Fibroblast of mammary gland (primary cell): Measurements from ENCODE around the gene DPP7.

Source experiments
- DNase-seq: peaks from one replicate; pipeline ENCODE4 v3.0.0-alpha.2; 2010; ENCODE audit warnings: low read depth
- H3K4me3 ChIP-seq: 2 replicates; pipeline ENCODE4 v1.5.1; 2011; ENCODE audit warnings: low read depth, mild to moderate bottlenecking, low read length, moderate library complexity; ENCODE audit not compliant: control insufficient read depth
- TF ChIP-seq, protein P1 (sequence below): conservative IDR thresholded peaks from 2 replicates; pipeline ENCODE4 v1.5.1; 2011; ENCODE audit warnings: low read depth, low read length, inconsistent platforms; ENCODE audit not compliant: control insufficient read depth, insufficient read depth

DPP7 gene

DNA sequence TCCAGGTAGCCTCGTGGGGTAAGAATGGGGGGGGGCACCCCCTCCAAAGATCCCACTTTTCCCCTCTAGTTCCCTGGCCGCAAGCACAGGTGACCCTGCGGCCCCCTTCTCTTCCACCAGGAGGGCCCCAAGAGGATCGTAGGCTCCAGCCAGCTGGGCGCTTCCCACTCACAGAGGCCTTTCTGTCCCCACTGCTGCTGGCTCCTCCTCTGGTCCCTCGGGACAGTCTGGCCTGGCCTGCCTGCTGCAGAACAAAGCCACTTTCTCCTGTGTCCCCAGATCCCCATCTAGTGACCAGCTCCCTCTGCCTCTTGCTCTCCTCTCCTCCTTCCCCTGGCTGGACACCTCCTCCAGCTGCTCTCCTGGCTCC is 43.6 kb downstream of the DPP7 start:
- no peak for DNase-seq
- H3K4me3 ChIP-seq, result peak overlapping the region; percentile 28
- TF ChIP-seq, protein P1, sequence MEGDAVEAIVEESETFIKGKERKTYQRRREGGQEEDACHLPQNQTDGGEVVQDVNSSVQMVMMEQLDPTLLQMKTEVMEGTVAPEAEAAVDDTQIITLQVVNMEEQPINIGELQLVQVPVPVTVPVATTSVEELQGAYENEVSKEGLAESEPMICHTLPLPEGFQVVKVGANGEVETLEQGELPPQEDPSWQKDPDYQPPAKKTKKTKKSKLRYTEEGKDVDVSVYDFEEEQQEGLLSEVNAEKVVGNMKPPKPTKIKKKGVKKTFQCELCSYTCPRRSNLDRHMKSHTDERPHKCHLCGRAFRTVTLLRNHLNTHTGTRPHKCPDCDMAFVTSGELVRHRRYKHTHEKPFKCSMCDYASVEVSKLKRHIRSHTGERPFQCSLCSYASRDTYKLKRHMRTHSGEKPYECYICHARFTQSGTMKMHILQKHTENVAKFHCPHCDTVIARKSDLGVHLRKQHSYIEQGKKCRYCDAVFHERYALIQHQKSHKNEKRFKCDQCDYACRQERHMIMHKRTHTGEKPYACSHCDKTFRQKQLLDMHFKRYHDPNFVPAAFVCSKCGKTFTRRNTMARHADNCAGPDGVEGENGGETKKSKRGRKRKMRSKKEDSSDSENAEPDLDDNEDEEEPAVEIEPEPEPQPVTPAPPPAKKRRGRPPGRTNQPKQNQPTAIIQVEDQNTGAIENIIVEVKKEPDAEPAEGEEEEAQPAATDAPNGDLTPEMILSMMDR, result no peak

DNA sequence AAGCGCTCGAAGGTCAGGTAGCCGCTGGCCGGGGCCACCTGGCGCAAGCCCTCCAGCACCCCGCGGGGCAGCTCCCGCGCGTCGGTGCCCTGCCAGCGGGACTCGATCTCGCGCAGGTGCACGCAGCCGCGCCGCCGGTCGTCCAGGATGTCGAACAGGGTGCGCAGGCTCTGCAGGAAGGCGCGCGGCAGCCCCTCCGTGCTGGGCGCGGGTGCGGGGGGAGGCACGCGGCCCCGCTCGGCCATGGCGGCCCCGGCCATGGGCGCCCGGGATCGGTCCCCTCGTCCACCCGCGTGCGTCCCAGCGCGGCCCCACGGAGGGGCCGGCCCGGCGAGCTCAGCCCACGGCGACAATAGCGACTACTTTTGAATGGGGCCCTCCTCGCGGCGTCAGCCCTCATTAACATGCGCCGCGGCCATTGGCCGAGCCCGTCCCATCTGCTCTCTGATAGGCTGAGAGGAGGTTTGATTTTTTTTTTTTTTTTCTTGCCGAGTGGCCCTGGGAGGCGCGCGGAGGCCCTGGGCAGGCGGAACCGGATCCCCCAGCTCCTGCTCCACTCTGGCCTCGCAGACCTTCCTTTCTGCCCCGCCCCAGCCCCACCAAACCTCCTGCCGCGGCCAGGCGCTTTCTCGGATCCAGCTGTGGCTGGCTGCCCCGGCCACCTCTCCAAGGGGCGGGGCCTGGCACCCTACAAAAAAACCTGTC is 44.2 kb downstream of the DPP7 start, which contains the start of gene SAPCD2:
TSS of gene SAPCD2 (minus strand) at position 357 of the 705 bp plus-strand sequence. CDS start at position 260, 97 bp downstream.
- TF ChIP-seq, protein P1, result no peak
- peak; percentile 77 for DNase-seq
- peak within 1 kb of the TSS; percentile 41 for H3K4me3 ChIP-seq

DNA sequence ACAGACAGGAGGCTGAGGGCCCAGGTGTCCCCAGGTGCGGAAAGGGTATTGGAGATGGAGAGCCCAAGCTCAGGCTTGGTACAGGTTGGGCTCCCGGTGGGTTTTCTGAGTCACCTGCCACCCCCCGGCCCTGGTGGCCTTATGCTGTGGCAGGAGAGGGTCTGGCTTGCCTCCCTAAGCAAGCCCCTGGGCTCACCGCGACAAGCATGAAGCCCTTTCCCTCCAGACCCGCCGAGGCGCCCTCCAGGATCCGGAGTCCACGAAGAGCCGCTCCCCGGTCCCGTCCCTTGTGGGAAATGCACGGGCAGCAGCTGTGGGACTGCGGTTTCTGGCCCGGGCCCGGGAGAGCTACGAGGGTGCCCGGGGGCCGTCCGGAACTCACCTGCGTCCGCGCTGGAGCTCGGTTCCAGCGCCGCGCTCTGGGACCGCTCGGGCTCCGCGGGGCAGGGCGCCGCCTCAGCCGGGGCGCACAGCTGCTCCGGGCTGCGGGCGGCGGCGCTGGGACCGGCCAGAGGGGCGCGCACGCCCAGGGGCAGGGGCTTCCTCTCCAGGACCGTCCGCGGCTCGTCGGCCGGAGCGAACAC is 44.9 kb downstream of the DPP7 start:
- DNase-seq, result no peak
- peak overlapping the region; percentile 41 for H3K4me3 ChIP-seq
- TF ChIP-seq, protein P1, result no peak

DNA sequence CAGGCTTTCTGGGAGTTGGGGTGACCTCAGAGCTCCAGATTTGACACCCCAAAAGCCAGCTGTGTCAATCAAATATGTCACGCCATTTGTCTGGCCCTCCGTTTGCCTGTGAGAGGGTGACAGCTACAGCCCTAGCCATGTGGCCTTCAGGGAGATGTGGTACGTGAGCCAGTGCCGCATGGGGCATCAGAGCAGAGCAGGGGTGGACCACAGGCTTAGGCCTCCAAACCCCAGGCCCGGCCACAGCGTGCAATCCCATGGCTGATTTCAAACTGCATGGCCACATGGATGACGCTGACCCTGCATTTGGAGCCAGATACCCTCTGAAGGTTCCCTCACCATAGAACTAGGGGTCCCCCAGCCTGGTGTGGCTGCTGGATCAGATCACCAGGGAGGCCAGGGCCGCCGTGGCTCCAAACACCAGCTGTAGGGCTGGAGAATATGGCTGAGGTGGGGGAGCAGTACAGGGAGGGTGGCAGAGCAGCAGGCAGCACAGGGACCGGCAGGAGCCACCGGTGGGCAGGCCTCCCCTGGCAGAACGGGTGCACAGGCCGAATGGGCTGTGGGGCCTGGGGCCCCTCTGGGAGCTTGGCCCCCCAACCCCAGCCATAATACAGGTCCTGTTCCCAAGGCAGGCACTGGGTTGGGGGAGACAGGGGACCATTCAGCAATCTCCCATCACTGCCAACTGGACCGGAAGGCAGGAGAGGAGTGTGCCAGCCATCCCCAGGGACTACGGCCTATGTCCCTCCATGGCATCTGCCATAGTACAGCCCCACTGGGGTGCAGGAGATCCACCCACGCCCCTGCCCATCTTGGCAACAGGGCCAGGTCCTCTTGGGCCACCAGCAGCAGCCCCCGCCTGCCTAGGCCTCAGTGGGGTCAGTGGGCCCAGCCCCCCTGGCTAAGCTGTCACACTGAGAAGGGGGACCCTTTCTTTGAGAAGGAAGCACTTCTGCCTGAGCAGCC is 45.7 kb downstream of the DPP7 start:
- no peak for DNase-seq
- TF ChIP-seq, protein P1, result no peak
- H3K4me3 ChIP-seq, result peak overlapping the region; percentile 41

DNA sequence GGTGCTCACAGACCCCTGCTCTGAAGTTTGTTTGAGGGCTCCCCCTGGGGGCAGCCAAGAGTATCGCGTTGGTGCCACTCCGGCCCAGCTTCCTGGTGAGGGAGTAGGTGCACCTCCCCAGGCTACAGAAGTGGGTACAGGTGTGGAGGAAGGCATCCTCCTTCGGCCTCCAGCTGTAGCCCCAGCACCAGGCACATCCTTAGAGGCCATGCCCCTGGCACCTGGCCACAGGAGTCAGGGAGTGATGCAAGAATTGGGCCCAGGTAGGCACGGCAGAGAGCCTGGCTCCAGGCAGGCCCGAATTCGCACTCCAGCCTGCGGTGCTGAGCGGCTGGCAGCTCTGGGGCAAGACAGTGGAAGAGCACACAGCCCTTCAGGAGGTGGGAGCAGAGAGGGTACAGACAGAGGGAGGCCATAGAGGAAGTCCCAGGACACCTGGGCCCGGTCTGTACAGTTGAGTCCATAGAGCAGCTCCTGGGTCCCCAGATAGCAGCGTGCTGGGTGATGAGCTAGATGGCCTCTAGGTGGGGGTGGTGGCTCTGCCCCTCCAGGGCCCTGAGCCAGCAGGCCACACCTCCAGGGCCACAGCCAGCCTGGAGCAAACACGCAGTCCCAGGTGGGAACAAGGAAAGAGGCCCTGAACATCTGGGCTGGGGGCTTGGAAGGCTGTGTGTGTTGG is 46.5 kb downstream of the DPP7 start:
- TF ChIP-seq, protein P1, result peak; percentile 77
- peak; percentile 77 for DNase-seq
- H3K4me3 ChIP-seq, result no peak overlapping the region
